Small intestine (tissue), 7 donors: ENCODE data around the gene ZFP36L2. TPM values are rescaled to one million over a fixed set of nuclear protein-coding genes. Genes with fewer than 3 reads are reported as not detected.

Source experiments
- DNase-seq, 2 donors: peaks; one replicate each; pipeline versions ENCODE4 v3.0.0 to v3.0.0-alpha.2; 2013
- FAIRE-seq: peaks from 2 replicates; lab custom pipeline; 2012; peaks lifted over from hg19 to GRCh38; lab: Jason Lieb, UNC
- H3K27ac ChIP-seq, 3 donors: one replicate each; pipeline ENCODE4 v1.5.1; 2013; ENCODE audit warnings: low read length in 2 of 3, mild to moderate bottlenecking in 2 of 3, control low read depth in 1 of 3, inconsistent platforms in 1 of 3, low read depth in 1 of 3, moderate library complexity in 1 of 3
- H3K27me3 ChIP-seq, 3 donors: one replicate each; pipeline ENCODE4 v1.6.1; 2013; ENCODE audit warnings: low read length in 3 of 3, inconsistent platforms in 1 of 3; ENCODE audit not compliant: control insufficient read depth in 3 of 3, insufficient read depth in 3 of 3
- H3K36me3 ChIP-seq, 3 donors: one replicate each; pipeline ENCODE4 v1.6.1; 2013; ENCODE audit warnings: low read length in 3 of 3, inconsistent platforms in 1 of 3, low read depth in 1 of 3, mild to moderate bottlenecking in 1 of 3, moderate library complexity in 1 of 3; ENCODE audit not compliant: control insufficient read depth in 3 of 3, insufficient read depth in 2 of 3
- H3K4me1 ChIP-seq, 3 donors: one replicate each; pipeline ENCODE4 v1.6.1; 2013; ENCODE audit warnings: low read length in 2 of 3, inconsistent platforms in 1 of 3, low read depth in 1 of 3, mild to moderate bottlenecking in 1 of 3, moderate library complexity in 1 of 3; ENCODE audit not compliant: control insufficient read depth in 3 of 3, insufficient read depth in 2 of 3
- H3K4me3 ChIP-seq, 3 donors: one replicate each; pipeline ENCODE4 v1.5.1; 2013; ENCODE audit warnings: low read length in 3 of 3, control low read depth in 1 of 3, inconsistent platforms in 1 of 3, low read depth in 1 of 3, mild to moderate bottlenecking in 1 of 3, moderate library complexity in 1 of 3
- H3K9me3 ChIP-seq, 2 donors: one replicate each; pipeline ENCODE4 v1.6.1; 2013; ENCODE audit warnings: low read depth in 1 of 2, low read length in 1 of 2; ENCODE audit not compliant: control insufficient read depth in 2 of 2, insufficient read depth in 1 of 2
- WGBS, 3 donors: extraction: QIAGEN DNeasy Blood & Tissue Kit; methylation state at CpG; one replicate each; pipeline ENCODE4 v1.1.7; 2013; 5-methylcytosine and 5-hydroxymethylcytosine counted together
- polyA plus RNA-seq, 4 donors: library from polyadenylated mRNA; stranded (reverse) in 3 of 4; unstranded in 1 of 4; fragments of 200-250 nt in 3 of 4; fragments of 120-200 nt in 1 of 4; gene quantifications; one replicate each; pipeline versions ENCODE4 v1.2.1 to v1.2.3, GENCODE V29; 2013
- donor health status: healthy with polysubstance abuse.
- donor health status: control.
- donor health status: control.
- donor health status: Bipolar disorder and iron deficiency.
- donor health status: healthy.

ZFP36L2 gene
- polyA plus RNA-seq, 4 donors = 62.1 to 331 (median 98.8) TPM

GRCh38 chr2:43203373-43203772, 23.0 kb downstream of the ZFP36L2 start:
- H3K4me1 ChIP-seq = peaks cover 0 to 28% (median 1%) of the 10 kb centered on the region in 3 donors
- H3K36me3 ChIP-seq = peaks cover 0 to 3% (median 0%) of the 10 kb centered on the region in 3 donors
- no peak overlapping the region for H3K4me3 ChIP-seq
- no peak for DNase-seq
- 84 to 91% (median 85%) methylated on average over 11 of the region's 11 CpGs for WGBS, 3 donors
- no peak for FAIRE-seq
- no peak overlapping the region for H3K27ac ChIP-seq
- no peaks in the 10 kb centered on the region for H3K27me3 ChIP-seq
- no peaks in the 10 kb centered on the region for H3K9me3 ChIP-seq

GRCh38 chr2:43202289-43202688, 24.1 kb downstream of the ZFP36L2 start:
- Histone ChIP-seq H3K27ac (no peak overlapping the region), H3K4me3 (no peak overlapping the region), H3K4me1 (peaks cover 0 to 36% (median 4%) of the 10 kb centered on the region in 3 donors), H3K9me3 (no peaks in the 10 kb centered on the region), H3K36me3 (no peaks in the 10 kb centered on the region), H3K27me3 (no peaks in the 10 kb centered on the region)
- 48 to 74% (median 67%) methylated on average over 2 of the region's 2 CpGs for WGBS, 3 donors
- DNase-seq (peak in 1 of 2 donors; percentile 41), FAIRE-seq (no peak)

- 49 to 65% (median 56%) methylated on average over 4 of the region's 4 CpGs for WGBS, 3 donors
- no peak for FAIRE-seq
- Histone ChIP-seq H3K4me3 (no peak overlapping the region), H3K4me1 (peaks cover 0 to 44% (median 4%) of the 10 kb centered on the region in 3 donors), H3K9me3 (no peaks in the 10 kb centered on the region), H3K27ac (no peak overlapping the region), H3K27me3 (no peaks in the 10 kb centered on the region), H3K36me3 (no peaks in the 10 kb centered on the region)
- DNase-seq = no peak
Measured at GRCh38 chr2:43201497-43201896, 24.9 kb downstream of the ZFP36L2 start.

GRCh38 chr2:43201016-43201415, 25.4 kb downstream of the ZFP36L2 start:
- H3K27me3 ChIP-seq = no peaks in the 10 kb centered on the region
- H3K4me1 ChIP-seq = peaks cover 0 to 46% (median 4%) of the 10 kb centered on the region in 3 donors
- DNase-seq = no peak
- no peak overlapping the region for H3K4me3 ChIP-seq
- H3K36me3 ChIP-seq = no peaks in the 10 kb centered on the region
- H3K27ac ChIP-seq = no peak overlapping the region
- no peak for FAIRE-seq
- no peaks in the 10 kb centered on the region for H3K9me3 ChIP-seq
- WGBS, 3 donors = 96 to 99% (median 98%) methylated on average over 7 of the region's 7 CpGs

- Histone ChIP-seq H3K27me3 (no peaks in the 10 kb centered on the region), H3K27ac (peak overlapping the region; percentile 8 to 85 (median 55)), H3K4me1 (peaks cover 0 to 58% (median 7%) of the 10 kb centered on the region in 3 donors), H3K9me3 (no peaks in the 10 kb centered on the region), H3K36me3 (no peaks in the 10 kb centered on the region), H3K4me3 (no peak overlapping the region)
- 63 to 79% (median 71%) methylated on average over 15 to 16 of the region's 16 CpGs for WGBS, 3 donors
- DNase-seq (peak; percentile 76 to 90), FAIRE-seq (no peak)
Measured at GRCh38 chr2:43199492-43200488, 26.6 kb downstream of the ZFP36L2 start.

GRCh38 chr2:43198263-43198662, 28.1 kb downstream of the ZFP36L2 start:
- H3K27me3 ChIP-seq = no peaks in the 10 kb centered on the region
- WGBS, 3 donors = 92 to 100% (median 94%) methylated on average over 6 of the region's 6 CpGs
- FAIRE-seq (no peak), DNase-seq (no peak)
- no peak overlapping the region for H3K4me3 ChIP-seq
- H3K36me3 ChIP-seq = no peaks in the 10 kb centered on the region
- peaks cover 0 to 71% (median 8%) of the 10 kb centered on the region in 3 donors for H3K4me1 ChIP-seq
- H3K27ac ChIP-seq = no peak overlapping the region
- no peaks in the 10 kb centered on the region for H3K9me3 ChIP-seq

- no peaks in the 10 kb centered on the region for H3K9me3 ChIP-seq
- FAIRE-seq (no peak), DNase-seq (no peak)
- no peaks in the 10 kb centered on the region for H3K27me3 ChIP-seq
- no peak overlapping the region for H3K27ac ChIP-seq
- peaks cover 0 to 78% (median 13%) of the 10 kb centered on the region in 3 donors for H3K4me1 ChIP-seq
- no peaks in the 10 kb centered on the region for H3K36me3 ChIP-seq
- 74 to 81% (median 77%) methylated on average over 5 of the region's 5 CpGs for WGBS, 3 donors
- no peak overlapping the region for H3K4me3 ChIP-seq
Measured at GRCh38 chr2:43197588-43197896, 28.9 kb downstream of the ZFP36L2 start.

- 73 to 79% (median 73%) methylated on average over 12 of the region's 12 CpGs for WGBS, 3 donors
Measured at GRCh38 chr2:43196768-43197587, 29.4 kb downstream of the ZFP36L2 start.

More at GRCh38 chr2:43196768-43197587, 29.4 kb downstream of the ZFP36L2 start:
- H3K27me3 ChIP-seq = no peaks in the 10 kb centered on the region
- DNase-seq (no peak), FAIRE-seq (no peak)
- H3K36me3 ChIP-seq = no peaks in the 10 kb centered on the region
- no peaks in the 10 kb centered on the region for H3K9me3 ChIP-seq
- no peak overlapping the region for H3K4me3 ChIP-seq
- H3K27ac ChIP-seq = no peak overlapping the region
- H3K4me1 ChIP-seq = peaks cover 0 to 84% (median 13%) of the 10 kb centered on the region in 3 donors
